Left ventricle myocardium inferior (tissue), 1 donor: ENCODE results near the gene PLTP. TPM values are rescaled to one million over a fixed set of nuclear protein-coding genes. Genes with fewer than 3 reads are reported as not detected.

Experiments
- DNase-seq: peaks from one replicate; pipeline ENCODE4 v3.0.0-alpha.2; 2020
- H3K27ac ChIP-seq: fragments of 200-600 bp; replicated peaks from 2 replicates; pipeline ENCODE4 v1.8.0; 2021
- H3K27me3 ChIP-seq: fragments of 200-600 bp; 2 replicates; pipeline ENCODE4 v1.8.0; 2021; ENCODE audit warnings: low read depth
- H3K36me3 ChIP-seq: fragments of 200-600 bp; 2 replicates; pipeline ENCODE4 v1.8.0; 2021
- H3K4me1 ChIP-seq: fragments of 200-600 bp; 2 replicates; pipeline ENCODE4 v1.8.0; 2021
- H3K4me3 ChIP-seq: fragments of 200-600 bp; 2 replicates; pipeline ENCODE4 v1.8.0; 2021; ENCODE audit warnings: mild to moderate bottlenecking, moderate library complexity
- H3K9me3 ChIP-seq: fragments of 200-600 bp; replicated peaks from 2 replicates; pipeline ENCODE4 v1.8.0; 2021
- CTCF ChIP-seq: fragments of 200-600 bp; IDR thresholded peaks from 2 replicates; pipeline ENCODE4 v1.8.0; 2021; ENCODE audit warnings: antibody characterized with exemption, mild to moderate bottlenecking, borderline replicate concordance
- intact Hi-C: fragments of 100-400 bp; cut with micrococcal nuclease; formaldehyde crosslinking; loops from one replicate; pipeline ENCODE4 v1.11.0; 2022
- total RNA-seq: library from RNA; stranded (reverse); fragmentation: NEBNext Ultra II Directional; extraction: Animal tissue kit (Norgen Biotek cat#: 25700); gene quantifications from one replicate; pipeline ENCODE4 v1.2.1, GENCODE V29; 2021
- donor health status: DM: no; HTN: yes; CAD: no; lungs with severe emphysema.

The PLTP gene
- total RNA-seq, 1 donor from 2014 or later = 84.1 TPM

- H3K36me3 ChIP-seq = peaks cover 74% of the 10 kb centered on the region
- TF ChIP-seq CTCF = no peak
Measured at GRCh38 chr20:45894797-45895196, 17.2 kb downstream of the PLTP start.

GRCh38 chr20:45893831-45894230 is 18.1 kb downstream of the PLTP start:
- no peaks in the 10 kb centered on the region for H3K9me3 ChIP-seq
- no peaks in the 10 kb centered on the region for H3K27me3 ChIP-seq
- peaks cover 65% of the 10 kb centered on the region for H3K36me3 ChIP-seq
- no peak for DNase-seq
- TF ChIP-seq CTCF = no peak
- no peak overlapping the region for H3K4me3 ChIP-seq
- H3K27ac ChIP-seq = no peak overlapping the region
- H3K4me1 ChIP-seq = peaks cover 41% of the 10 kb centered on the region
- intact Hi-C loops = loop anchor here (5.0 kb wide), 1 partner anchor 38 kb away; the partner anchor contains the start of gene PCIF1

More at GRCh38 chr20:45894797-45895196, 17.2 kb downstream of the PLTP start:
- no peak for DNase-seq
- H3K9me3 ChIP-seq = no peaks in the 10 kb centered on the region
- H3K4me3 ChIP-seq = no peak overlapping the region
- intact Hi-C loops = loop anchor here (5.0 kb wide), 1 partner anchor 38 kb away; the partner anchor contains the start of gene PCIF1
- H3K27ac ChIP-seq = no peak overlapping the region
- no peaks in the 10 kb centered on the region for H3K27me3 ChIP-seq
- H3K4me1 ChIP-seq = peaks cover 31% of the 10 kb centered on the region

GRCh38 chr20:45892828-45893500 is 19.0 kb downstream of the PLTP start:
- no peak overlapping the region for H3K27ac ChIP-seq
- H3K36me3 ChIP-seq = peaks cover 62% of the 10 kb centered on the region
- TF ChIP-seq CTCF = no peak
- no peak for DNase-seq
- H3K4me3 ChIP-seq = peak overlapping the region; percentile 83
- peaks cover 50% of the 10 kb centered on the region for H3K4me1 ChIP-seq
- H3K9me3 ChIP-seq = no peaks in the 10 kb centered on the region
- intact Hi-C loops = loop anchor here (5.0 kb wide), 1 partner anchor 39 kb away; the partner anchor contains the start of gene PCIF1
- H3K27me3 ChIP-seq = no peaks in the 10 kb centered on the region

- no peaks in the 10 kb centered on the region for H3K27me3 ChIP-seq
- DNase-seq = no peak
- peaks cover 50% of the 10 kb centered on the region for H3K4me1 ChIP-seq
- H3K27ac ChIP-seq = peak overlapping the region; percentile 94
- intact Hi-C loops = loop anchor here (5.0 kb wide), 1 partner anchor 40 kb away; the partner anchor contains the start of gene PCIF1
- H3K4me3 ChIP-seq = peak overlapping the region; percentile 83
- H3K9me3 ChIP-seq = no peaks in the 10 kb centered on the region
- H3K36me3 ChIP-seq = peaks cover 57% of the 10 kb centered on the region
- peak; percentile 7 for TF ChIP-seq CTCF
Measured at GRCh38 chr20:45892049-45892825, 19.7 kb downstream of the PLTP start.
